KOPT-K1 (cell line): ENCODE data around the gene BBS4.

Experiments used
- H3K27ac ChIP-seq: fragments of 200-600 bp; sonication (generic); 2 replicates; pipeline ENCODE4 v1.5.1; 2016; ENCODE audit warnings: antibody characterized with exemption, mild to moderate bottlenecking, low read depth, low read length; ENCODE audit not compliant: poor library complexity, severe bottlenecking
- H3K36me3 ChIP-seq: fragments of 200-600 bp; sonication (generic); 2 replicates; pipeline ENCODE4 v1.5.1; 2017; ENCODE audit warnings: antibody characterized with exemption, mild to moderate bottlenecking, low read length, moderate library complexity; ENCODE audit not compliant: insufficient read depth
- H3K9me3 ChIP-seq: fragments of 200-600 bp; sonication (generic); 2 replicates; pipeline ENCODE4 v1.5.1; 2017; ENCODE audit warnings: antibody characterized with exemption, low read length, mild to moderate bottlenecking; ENCODE audit not compliant: insufficient read depth, poor library complexity, severe bottlenecking

BBS4 gene

DNA sequence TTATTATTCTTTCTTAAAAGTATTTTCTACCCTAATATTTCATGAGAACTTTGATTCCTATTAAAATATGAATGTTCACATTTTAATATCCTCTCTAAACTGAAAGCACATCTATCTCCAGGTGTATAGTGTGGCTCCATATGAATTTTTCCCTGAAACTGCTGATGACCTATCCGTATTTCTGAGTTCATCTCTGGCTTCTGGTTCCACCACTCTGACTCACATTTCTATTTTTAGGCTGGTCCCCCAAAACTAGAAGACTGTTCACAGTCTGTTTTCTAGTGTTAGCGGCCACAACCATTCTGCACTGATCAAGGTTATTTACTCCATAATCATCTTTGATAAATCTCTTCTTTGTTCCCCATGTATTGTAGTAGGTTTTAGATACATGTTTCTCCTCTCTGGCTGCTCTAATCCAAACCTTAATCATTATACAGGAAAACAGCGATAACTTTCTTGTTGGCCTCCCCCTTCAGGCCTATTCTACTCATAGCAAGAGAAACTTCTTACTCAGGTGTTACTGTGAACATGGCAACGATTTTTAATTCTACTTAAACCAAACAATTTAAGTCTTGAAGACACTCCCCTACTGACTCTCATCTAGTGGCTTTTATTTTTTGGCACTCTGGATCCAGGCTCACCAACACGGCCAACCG is 84.8 kb downstream of the BBS4 start:
- Histone ChIP-seq H3K9me3 (peaks cover 24% of the 10 kb centered on the region), H3K27ac (no peak overlapping the region), H3K36me3 (peaks cover 98% of the 10 kb centered on the region)

DNA sequence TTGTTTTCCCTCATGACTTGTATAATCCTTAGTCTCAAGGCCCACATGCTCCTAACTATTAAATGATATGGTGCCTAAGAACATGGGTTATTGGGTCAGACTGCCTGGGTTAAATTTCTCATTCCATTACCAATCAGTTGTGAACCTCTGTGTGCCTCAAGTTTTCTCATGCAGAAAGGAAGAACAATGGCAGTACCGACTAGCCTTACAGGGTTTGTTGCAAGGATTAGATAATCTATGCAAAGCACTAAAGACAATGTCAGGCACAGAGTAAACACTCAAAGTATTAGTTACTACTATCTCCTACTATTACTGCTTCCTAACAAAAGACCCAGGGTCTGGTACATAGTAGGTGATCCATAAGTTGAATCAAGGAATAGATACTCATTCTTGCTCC is 85.3 kb downstream of the BBS4 start:
- H3K27ac ChIP-seq: no peak overlapping the region
- H3K36me3 ChIP-seq: peaks cover 98% of the 10 kb centered on the region
- peaks cover 24% of the 10 kb centered on the region for H3K9me3 ChIP-seq

DNA sequence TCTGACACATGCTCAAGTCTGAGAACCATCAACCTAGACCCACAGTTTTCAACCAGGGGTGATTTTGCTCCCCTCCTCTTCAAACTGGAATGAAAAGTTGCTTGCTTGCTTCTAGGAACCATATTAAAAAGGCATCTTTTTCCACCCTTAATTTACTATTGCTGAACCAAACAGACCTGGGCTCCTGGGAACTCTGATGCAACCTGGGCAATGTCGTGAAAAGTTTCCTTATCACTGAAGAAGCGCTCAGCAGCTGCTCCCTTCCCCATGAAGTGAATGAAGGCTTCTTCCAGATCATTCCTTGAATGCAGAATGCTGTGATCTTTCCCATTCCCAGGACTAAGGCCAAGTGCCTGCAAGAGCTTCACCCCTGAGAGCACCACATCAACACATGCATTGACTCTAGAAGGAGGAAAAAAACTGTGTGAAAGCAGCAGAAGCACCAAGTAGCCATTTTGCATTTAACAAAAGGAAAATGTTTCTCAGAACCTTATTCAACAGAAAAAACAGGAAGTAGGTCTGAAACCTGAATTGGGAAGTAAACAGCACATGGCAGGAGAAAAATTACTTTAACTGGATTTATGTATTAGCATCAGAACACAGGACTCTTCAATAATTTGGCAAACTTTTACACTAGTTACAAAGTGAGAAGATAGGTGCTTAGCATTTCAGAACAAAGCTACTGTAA is 88.8 kb downstream of the BBS4 start:
- Histone ChIP-seq H3K36me3 (peaks cover 97% of the 10 kb centered on the region), H3K27ac (no peak overlapping the region), H3K9me3 (no peaks in the 10 kb centered on the region)

DNA sequence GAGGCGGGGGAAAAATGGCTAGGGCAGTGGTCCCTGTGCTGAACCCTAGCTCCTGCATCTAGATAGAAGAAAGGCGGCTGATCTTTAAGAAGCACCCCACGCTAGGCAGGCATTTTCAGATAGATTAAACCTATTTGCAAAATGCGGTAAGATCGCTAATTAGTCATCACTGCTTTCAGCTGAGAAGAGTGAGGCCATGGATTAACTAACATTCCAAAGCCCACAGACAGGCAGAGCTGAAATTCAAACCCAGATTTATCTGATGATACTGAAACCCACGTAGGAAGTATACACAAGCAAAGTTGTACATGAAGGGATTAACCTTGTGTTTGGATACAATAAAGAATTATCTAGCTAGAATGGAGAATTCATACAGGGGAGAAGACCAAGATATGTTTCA is 92.8 kb downstream of the BBS4 start:
- no peaks in the 10 kb centered on the region for H3K9me3 ChIP-seq
- H3K27ac ChIP-seq: no peak overlapping the region
- peaks cover 79% of the 10 kb centered on the region for H3K36me3 ChIP-seq

DNA sequence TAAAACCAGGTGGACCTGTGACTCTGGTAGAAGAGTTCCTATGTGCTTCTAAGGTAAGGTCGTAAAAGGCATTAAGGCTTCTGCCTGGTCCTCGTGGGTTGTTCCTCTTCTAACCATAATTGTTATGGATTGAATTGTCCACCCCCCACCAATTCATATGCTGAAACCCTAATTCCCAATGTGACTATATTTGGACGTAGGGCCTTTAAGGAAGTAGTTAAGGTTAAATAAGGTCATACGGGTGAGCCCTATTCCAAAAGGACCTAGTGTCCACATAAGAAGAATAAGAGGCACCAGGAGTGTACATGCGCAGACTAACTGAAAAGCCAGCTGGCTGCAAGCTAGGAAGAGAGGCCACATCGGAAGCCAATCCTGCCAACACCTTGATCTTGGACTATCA is 95.6 kb downstream of the BBS4 start:
- Histone ChIP-seq H3K27ac (no peak overlapping the region), H3K36me3 (peaks cover 50% of the 10 kb centered on the region), H3K9me3 (no peaks in the 10 kb centered on the region)

DNA sequence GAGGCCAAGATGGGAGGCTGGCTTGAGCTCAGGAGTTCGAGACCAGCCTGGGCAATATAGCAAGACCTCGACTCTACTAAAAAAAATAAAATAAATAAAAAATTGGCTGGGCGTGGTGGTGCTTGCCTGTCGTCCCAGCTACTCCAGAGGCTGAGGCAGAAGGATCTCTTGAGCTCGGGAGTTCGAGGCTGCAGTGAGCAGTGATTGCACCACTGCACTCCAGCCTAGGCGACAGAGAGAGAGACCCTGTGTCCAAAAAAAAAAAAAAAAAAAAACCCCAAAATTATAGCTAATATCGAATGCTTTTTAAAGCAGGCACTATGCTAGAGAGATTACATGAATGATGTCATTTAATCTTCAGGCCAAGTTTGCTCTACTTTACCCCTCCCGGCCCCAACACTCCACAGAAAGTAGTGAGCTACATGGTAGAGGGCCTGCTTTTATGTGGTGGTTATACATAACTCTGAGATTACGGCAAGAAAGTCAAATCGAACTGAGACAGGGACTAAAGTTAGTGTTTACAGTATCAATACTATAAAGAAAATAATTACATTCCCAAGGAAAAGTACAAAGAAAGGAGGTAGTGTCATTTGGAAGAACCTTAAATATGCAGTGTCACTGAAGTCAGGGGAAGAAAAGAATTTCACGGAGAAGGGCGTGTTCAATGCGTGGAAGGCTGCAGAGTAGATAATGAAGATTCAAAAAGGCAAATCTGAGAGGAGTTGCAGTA is 96.4 kb downstream of the BBS4 start:
- H3K27ac ChIP-seq: peak overlapping the region; percentile 68
- peaks cover 42% of the 10 kb centered on the region for H3K36me3 ChIP-seq
- no peaks in the 10 kb centered on the region for H3K9me3 ChIP-seq

DNA sequence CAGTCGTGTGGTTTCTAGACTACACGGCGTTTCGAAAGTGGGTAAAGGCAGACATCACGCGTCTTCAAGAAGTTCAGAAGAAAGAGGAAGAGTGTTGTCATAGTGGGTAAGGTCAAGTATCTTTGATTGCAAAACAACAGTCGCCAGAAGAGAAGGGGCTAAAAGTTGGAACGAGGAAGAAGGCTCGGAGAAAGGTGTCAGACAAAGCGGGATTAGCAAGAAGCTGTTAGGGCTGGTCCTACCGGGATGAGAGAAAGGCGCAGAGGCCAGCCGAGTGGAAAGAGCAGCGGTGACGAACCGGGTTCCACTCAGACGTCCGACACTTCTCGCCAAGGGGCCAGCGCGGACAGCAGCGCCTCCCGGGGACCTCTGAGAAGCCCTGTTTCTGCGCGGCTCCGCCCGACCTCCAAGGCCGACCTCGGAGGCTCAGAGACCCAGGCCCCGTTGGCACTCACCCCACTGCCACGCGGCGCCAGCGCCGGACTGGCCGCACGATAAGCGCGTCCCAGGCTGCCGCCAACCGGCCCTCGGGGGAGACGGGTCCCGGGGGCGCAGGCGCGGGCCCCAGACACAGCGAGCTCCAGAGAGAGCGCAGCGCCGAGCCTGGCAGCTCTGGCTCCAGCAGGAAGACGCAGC is 97.1 kb downstream of the BBS4 start:
- Histone ChIP-seq H3K36me3 (peaks cover 37% of the 10 kb centered on the region), H3K9me3 (no peaks in the 10 kb centered on the region), H3K27ac (peak overlapping the region; percentile 68)

DNA sequence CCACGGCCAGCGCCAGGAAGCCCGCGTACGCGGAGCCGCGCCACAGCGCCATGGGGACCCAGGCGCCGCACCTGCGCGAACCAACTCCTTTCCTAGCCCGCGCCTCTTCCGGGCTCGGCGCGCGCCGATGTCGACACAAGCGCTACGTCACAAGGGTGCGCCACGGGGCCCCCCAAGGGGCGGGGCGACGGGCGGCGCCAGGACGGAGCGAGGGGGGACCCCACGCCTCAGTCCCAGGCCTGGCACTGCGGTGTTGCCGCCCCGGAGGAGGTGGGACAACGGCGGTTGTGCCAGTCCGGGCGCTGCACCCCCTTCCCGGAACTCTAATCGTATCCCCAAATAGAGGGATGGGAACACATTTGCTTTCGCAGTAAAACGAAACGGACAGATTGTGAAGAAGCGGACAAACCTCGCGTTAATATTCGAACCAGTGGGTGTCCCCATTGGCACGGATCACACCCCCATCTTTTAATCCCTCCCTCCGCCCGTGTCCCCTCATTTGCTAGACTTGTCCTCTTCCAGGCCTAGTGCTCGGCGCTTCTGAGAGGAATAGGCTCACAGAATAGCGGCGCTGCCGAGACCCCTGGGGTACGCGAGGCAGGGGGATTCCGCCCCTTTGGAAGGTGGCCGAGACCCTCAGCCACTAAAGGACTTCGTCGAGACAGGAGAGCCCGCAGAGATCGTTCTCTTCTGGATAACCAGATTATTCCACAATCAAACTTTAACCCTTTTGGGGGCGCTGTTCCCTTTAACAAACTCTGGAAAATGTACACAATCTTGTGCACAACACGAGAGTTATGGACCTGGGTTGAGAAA is 97.8 kb downstream of the BBS4 start, which contains the start of gene ADPGK:
Gene ADPGK, minus strand, starts transcription at position 119 of the 816 bp plus-strand sequence. Its CDS starts 67 bp downstream, at position 52.
- Histone ChIP-seq H3K9me3 (no peaks in the 10 kb centered on the region), H3K27ac (peak within 1 kb of the TSS; percentile 68), H3K36me3 (peaks cover 30% of the 10 kb centered on the region)

DNA sequence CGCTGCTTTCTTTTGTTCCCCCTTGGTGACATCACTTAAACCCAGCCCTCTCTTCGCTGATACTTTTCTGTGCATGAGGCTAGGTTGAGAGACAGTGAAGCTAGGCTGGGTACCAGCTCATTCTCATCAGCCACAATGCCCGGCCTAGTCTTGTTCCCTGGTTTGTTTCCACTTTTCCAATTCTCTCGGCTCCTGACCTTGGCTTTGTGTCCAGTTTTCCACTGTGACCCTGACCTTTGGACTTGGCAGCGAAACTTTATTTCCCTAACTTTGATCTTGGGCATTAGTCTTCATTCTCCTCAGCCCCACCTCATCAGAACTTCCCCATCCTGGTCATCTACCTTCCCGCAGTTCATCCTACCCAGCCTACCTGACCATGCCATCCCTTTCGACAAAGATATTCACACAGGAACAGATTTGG is 98.5 kb downstream of the BBS4 start:
- no peaks in the 10 kb centered on the region for H3K9me3 ChIP-seq
- peaks cover 23% of the 10 kb centered on the region for H3K36me3 ChIP-seq
- peak overlapping the region; percentile 68 for H3K27ac ChIP-seq

DNA sequence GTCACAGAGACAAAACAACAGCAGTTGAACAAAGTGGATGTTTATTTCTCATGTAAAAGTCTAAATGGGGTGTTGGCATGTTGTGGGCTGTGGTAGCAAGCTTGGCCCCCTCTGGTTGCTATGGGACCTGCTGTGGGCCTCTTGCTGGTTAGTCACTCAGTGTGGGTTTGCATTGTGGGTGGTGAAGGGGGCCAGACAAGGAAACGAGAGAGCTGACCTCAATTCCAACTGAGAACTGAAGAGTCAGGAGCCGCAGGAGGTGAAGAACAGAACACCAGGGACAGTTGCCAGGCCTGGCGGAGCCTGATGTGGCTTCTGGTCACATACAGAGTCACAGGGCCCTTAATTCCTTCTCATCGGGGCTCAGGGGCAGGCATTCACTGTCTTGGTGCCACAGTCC is 99.4 kb downstream of the BBS4 start:
- Histone ChIP-seq H3K36me3 (peaks cover 14% of the 10 kb centered on the region; the same call in 1 of the 2 replicates), H3K27ac (no peak overlapping the region), H3K9me3 (no peaks in the 10 kb centered on the region)

DNA sequence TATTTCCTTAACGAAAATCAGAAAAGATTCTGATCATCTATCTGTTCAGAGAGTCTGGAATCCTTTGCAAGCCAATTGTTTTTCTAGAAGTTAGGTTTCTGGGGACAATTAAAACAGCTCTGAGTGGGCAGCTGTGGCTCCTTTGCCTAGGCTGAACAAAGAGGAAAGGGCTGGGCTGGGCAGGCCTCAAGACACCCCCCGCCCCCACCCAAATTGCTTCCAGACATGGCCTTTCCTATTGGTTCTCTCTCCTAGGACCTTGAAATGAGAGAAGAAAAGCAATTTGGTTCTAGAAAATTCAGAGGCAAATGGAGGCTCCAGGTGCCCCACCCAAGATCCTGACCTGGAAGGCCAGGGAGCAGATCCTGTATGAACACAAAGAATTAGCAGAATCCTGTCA is 99.8 kb downstream of the BBS4 start:
- Histone ChIP-seq H3K9me3 (no peaks in the 10 kb centered on the region), H3K36me3 (0 out of 2 replicates have a peak, but pooled peaks cover 10% of the 10 kb centered on the region), H3K27ac (no peak overlapping the region)

DNA sequence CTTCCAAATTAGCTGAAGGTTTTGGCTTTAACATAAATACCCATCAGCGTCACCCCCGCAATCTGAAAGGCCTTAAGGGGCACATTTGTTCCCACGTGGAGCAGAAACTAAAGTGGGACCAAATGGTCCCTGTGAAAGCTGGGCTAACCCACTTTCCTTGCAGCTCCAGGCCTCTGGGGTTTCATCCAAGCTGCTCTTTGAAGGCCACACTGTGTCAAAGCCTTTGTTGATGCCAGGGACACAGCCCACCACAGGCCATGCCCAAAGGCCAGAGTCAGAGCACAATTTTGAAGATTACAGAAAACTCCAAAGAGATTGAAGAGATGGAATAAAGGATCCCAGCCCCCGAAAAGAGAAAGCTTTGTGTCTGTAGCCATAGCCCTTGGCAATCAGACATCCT is 100.2 kb downstream of the BBS4 start:
- Histone ChIP-seq H3K27ac (no peak overlapping the region), H3K36me3 (0 out of 2 replicates have a peak, but pooled peaks cover 6% of the 10 kb centered on the region), H3K9me3 (no peaks in the 10 kb centered on the region)

DNA sequence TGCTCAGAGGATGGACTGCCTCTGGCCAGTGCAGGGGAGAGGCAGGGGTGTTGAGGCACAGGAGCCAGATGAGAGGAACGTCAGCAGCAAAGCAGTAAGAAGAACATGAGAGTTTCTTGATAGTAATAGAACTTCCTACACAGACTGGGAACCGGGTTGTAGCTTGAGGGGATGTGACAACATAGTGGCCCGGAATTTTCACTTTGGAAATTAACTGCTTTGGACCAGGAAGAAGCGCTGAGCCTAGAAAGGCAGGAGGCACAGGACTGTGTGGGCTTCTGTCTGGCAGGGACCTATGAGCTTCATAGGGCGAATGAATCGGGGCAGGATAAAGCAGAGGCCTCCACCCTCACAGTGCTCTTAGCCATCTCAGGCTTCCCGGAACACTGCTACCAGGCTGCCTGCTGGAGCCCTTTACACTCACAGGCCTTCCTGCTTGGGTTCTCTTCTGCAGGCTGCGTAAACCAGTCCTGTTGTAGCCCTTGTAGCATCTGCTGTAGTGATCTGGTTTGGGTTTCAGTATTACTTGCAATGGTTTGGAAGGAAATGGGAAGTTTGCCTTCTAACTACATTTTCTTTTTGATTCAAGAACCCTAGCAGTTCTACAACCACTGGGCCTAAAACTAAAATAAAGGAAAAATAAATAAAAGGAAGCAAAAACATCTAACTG is 100.8 kb downstream of the BBS4 start:
- Histone ChIP-seq H3K9me3 (no peaks in the 10 kb centered on the region), H3K36me3 (no peaks in the 10 kb centered on the region), H3K27ac (no peak overlapping the region)

DNA sequence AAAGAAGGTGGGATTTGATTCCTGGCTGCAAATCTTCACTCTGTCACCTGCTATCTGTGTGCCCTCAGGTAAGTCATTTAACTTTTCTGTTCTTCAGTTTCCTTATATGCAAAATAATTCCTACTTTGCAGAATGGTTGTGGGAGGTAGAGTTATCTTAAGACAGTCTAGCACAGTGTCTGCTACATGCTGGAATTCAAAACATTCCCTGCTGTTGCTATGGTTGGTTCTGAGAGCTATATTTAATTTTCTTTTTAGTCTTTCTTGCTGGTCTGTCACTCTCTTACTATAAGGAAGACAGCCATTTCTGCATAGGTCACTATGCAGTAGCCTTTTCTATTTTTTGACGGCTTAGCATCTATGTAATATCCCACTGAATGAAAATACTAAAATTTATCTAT is 101.5 kb downstream of the BBS4 start:
- H3K27ac ChIP-seq: no peak overlapping the region
- no peaks in the 10 kb centered on the region for H3K36me3 ChIP-seq
- no peaks in the 10 kb centered on the region for H3K9me3 ChIP-seq
